Neuronal stem cell (in vitro differentiated cells): ENCODE results near the gene NMRAL1.
A peak's percentile ranks its signal among the peaks of the same experiment; 100 is the strongest.

Source experiments
- DNase-seq: peaks from one replicate; pipeline ENCODE4 v3.0.0-alpha.2; 2013; ENCODE audit warnings: low spot score
- H2AFZ ChIP-seq: one replicate; pipeline ENCODE4 v1.6.1; 2013; ENCODE audit warnings: mild to moderate bottlenecking, low read length, inconsistent platforms
- H2AK5ac ChIP-seq: 2 replicates; pipeline ENCODE4 v1.6.1; 2013; ENCODE audit warnings: low read depth, mild to moderate bottlenecking, inconsistent platforms, low read length, moderate library complexity, mixed read lengths
- H2BK120ac ChIP-seq: 2 replicates; pipeline ENCODE4 v1.6.1; 2013; ENCODE audit warnings: low read depth, mild to moderate bottlenecking, inconsistent platforms, low read length, moderate library complexity, mixed read lengths
- H2BK12ac ChIP-seq: one replicate; pipeline ENCODE4 v1.6.1; 2013; ENCODE audit warnings: low read length, inconsistent platforms
- H2BK15ac ChIP-seq: 2 replicates; pipeline ENCODE4 v1.6.1; 2013; ENCODE audit warnings: mild to moderate bottlenecking, low read length, inconsistent platforms, mixed read lengths
- H2BK5ac ChIP-seq: one replicate; pipeline ENCODE4 v1.6.1; 2013; ENCODE audit warnings: inconsistent platforms, mild to moderate bottlenecking, low read length, moderate library complexity
- H3K14ac ChIP-seq: one replicate; pipeline ENCODE4 v1.6.1; 2013; ENCODE audit warnings: low read length, inconsistent platforms
- H3K18ac ChIP-seq: 2 replicates; pipeline ENCODE4 v1.6.1; 2013; ENCODE audit warnings: low read length, inconsistent platforms
- H3K23ac ChIP-seq: 2 replicates; pipeline ENCODE4 v1.6.1; 2013; ENCODE audit warnings: low read depth, mild to moderate bottlenecking, mixed read lengths, low read length, inconsistent platforms; ENCODE audit not compliant: poor library complexity
- H3K27ac ChIP-seq: replicated peaks from 3 replicates; pipeline ENCODE4 v1.5.1; 2013; ENCODE audit warnings: low read length, inconsistent platforms
- H3K27me3 ChIP-seq, 3 experiments: 2 replicates each; pipeline ENCODE4 v1.6.1; 2013; ENCODE audit warnings: low read length in 3 of 3, mild to moderate bottlenecking in 2 of 3, inconsistent platforms in 1 of 3, low read depth in 1 of 3, mixed read lengths in 1 of 3, moderate library complexity in 1 of 3; ENCODE audit not compliant: control insufficient read depth in 3 of 3, insufficient read depth in 3 of 3
- H3K36me3 ChIP-seq, 2 donors: replicated peaks in 1 of 2; 2 replicates each; pipeline ENCODE4 v1.6.1; 2013; ENCODE audit warnings: low read length in 2 of 2; ENCODE audit not compliant: control insufficient read depth in 2 of 2, insufficient read depth in 2 of 2
- H3K4ac ChIP-seq: 2 replicates; pipeline ENCODE4 v1.6.1; 2013; ENCODE audit warnings: inconsistent platforms, mild to moderate bottlenecking, low read length, moderate library complexity
- H3K4me1 ChIP-seq, 2 donors: 1 replicate in 1 of 2; 2 replicates in 1 of 2; pipeline ENCODE4 v1.6.1; 2013; ENCODE audit warnings: low read length in 2 of 2, low read depth in 1 of 2; ENCODE audit not compliant: control insufficient read depth in 2 of 2, insufficient read depth in 1 of 2
- H3K4me2 ChIP-seq: one replicate; pipeline ENCODE4 v1.6.1; 2013; ENCODE audit warnings: mild to moderate bottlenecking, low read length, inconsistent platforms; ENCODE audit not compliant: insufficient read depth, poor library complexity, severe bottlenecking
- H3K4me3 ChIP-seq, 2 donors: 2 replicates each; pipeline ENCODE4 v1.5.1; 2013; ENCODE audit warnings: low read length in 2 of 2, mild to moderate bottlenecking in 2 of 2, inconsistent platforms in 1 of 2, moderate library complexity in 1 of 2
- H3K79me1 ChIP-seq: one replicate; pipeline ENCODE4 v1.6.1; 2013; ENCODE audit warnings: low read depth, mild to moderate bottlenecking, inconsistent platforms, low read length, moderate library complexity
- H3K9ac ChIP-seq: one replicate; pipeline ENCODE4 v1.6.1; 2013; ENCODE audit warnings: mild to moderate bottlenecking, low read depth, low read length, inconsistent platforms; ENCODE audit not compliant: poor library complexity
- H3K9me3 ChIP-seq, 2 donors: replicated peaks in 1 of 2; 2 replicates each; pipeline versions ENCODE3 to v1.6.1; 2013; ENCODE audit warnings: low read length in 2 of 2, mild to moderate bottlenecking in 2 of 2, inconsistent platforms in 1 of 2, low read depth in 1 of 2, mixed read lengths in 1 of 2, moderate library complexity in 1 of 2; ENCODE audit not compliant: control insufficient read depth in 2 of 2, insufficient read depth in 1 of 2
- H4K8ac ChIP-seq: one replicate; pipeline ENCODE4 v1.6.1; 2013; ENCODE audit warnings: low read depth, mild to moderate bottlenecking, inconsistent platforms, low read length, moderate library complexity
- H4K91ac ChIP-seq: one replicate; pipeline ENCODE4 v1.6.1; 2013; ENCODE audit warnings: low read length, low read depth, mild to moderate bottlenecking, inconsistent platforms; ENCODE audit not compliant: poor library complexity
- WGBS, 2 donors: extraction: QIAGEN DNeasy Blood & Tissue Kit; methylation state at CpG; one replicate each; pipeline ENCODE4 v1.1.7; 2013; ENCODE audit warnings: missing lambda C conversion rate in 2 of 2, mixed read lengths in 1 of 2; ENCODE audit not compliant: insufficient read length in 2 of 2, insufficient replicate concordance in 1 of 2; ENCODE audit errors: extremely low coverage in 2 of 2; 5-methylcytosine and 5-hydroxymethylcytosine counted together

NMRAL1 gene

GRCh38 chr16:4507588-4508345, 33.3 kb upstream of the NMRAL1 start:
- Histone ChIP-seq H4K91ac (no peak overlapping the region), H3K18ac (no peak overlapping the region), H3K4me2 (no peak overlapping the region), H3K4ac (no peak overlapping the region), H2BK12ac (no peak overlapping the region), H4K8ac (no peak overlapping the region), H3K27me3 (no peaks in the 10 kb centered on the region), H3K23ac (no peak overlapping the region), H2BK5ac (no peak overlapping the region), H3K14ac (no peak overlapping the region), H2AK5ac (no peak overlapping the region), H3K36me3 (peaks cover 27 to 61% of the 10 kb centered on the region in 2 donors), H3K4me1 (no peaks in the 10 kb centered on the region), H3K79me1 (no peaks in the 10 kb centered on the region), H2BK15ac (no peak overlapping the region), H3K9ac (no peak overlapping the region), H3K27ac (no peak overlapping the region), H3K9me3 (no peaks in the 10 kb centered on the region), H2BK120ac (no peak overlapping the region), H3K4me3 (no peak overlapping the region), H2AFZ (no peak overlapping the region)
- DNase-seq, result no peak
- no CpG with 5 or more reads among the region's 17 CpGs for WGBS, 2 donors

DNA sequence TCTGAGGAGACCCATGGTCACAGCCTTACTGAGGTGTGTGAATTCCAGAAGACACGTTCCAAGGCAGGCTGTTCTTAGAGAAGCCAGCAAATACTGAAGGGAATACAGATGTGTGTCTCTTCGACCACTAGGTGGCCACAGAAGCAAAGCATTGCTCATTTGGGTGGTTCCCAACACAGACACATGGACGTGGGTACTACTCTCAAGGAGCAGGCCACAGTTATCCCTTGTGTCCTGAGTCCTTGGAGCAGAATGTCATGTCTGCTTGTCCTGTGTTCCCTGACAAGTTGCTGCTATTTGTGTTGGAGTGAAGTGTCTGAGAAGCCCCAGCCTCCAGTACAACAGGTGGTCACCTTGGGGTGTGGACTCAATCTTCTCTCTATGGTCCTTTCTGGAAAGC, 32.0 kb upstream of the NMRAL1 start:
- Histone ChIP-seq H3K9ac (no peak overlapping the region), H3K36me3 (peaks cover 19 to 48% of the 10 kb centered on the region in 2 donors), H3K27me3 (no peaks in the 10 kb centered on the region), H2AK5ac (no peak overlapping the region), H3K18ac (no peak overlapping the region), H3K4me3 (no peak overlapping the region), H2AFZ (no peak overlapping the region), H3K4me1 (peaks cover 1 to 3% of the 10 kb centered on the region in 2 donors), H2BK12ac (no peak overlapping the region), H2BK5ac (no peak overlapping the region), H2BK15ac (no peak overlapping the region), H3K9me3 (no peaks in the 10 kb centered on the region), H4K91ac (no peak overlapping the region), H4K8ac (no peak overlapping the region), H3K79me1 (no peaks in the 10 kb centered on the region), H3K23ac (no peak overlapping the region), H3K27ac (no peak overlapping the region), H2BK120ac (no peak overlapping the region), H3K14ac (no peak overlapping the region), H3K4me2 (no peak overlapping the region), H3K4ac (no peak overlapping the region)
- peak; percentile 49 for DNase-seq
- no CpG with 5 or more reads among the region's 3 CpGs for WGBS, 2 donors

DNA sequence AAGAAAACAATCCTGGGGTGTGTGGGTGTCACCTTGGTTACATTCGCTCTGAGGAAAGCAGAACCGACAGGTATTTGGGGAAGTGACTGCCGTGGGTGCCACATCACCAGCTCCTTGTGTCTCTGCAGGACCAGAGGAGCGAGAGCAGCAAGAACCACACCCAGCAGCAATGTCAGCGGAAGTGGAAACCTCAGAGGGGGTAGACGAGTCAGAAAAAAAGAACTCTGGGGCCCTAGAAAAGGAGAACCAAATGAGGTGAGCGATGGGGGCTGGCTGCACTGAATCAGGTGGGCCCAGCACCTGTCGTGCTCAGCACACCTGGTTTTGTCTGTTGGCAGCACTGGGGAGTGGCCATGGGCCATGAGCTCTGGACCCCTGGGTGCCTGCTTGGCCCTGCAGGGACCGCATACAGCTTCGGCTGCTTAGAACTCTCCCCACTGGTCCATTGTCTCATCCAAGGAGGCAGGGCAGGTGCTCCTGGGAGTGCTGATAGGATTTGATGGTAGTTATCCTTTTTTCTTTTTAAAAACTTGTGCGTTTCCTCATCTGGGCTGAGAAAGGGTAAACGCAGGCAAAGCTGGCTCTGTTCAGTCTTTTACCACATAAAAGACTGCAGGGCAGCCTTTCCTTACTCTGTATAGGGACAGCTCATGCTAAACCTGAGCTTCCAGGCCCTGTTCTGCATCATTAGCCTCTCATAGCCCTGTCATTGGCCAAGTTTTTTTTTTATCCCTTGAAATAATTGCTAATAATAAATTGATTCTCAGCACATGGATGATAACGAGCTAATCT, 31.1 kb upstream of the NMRAL1 start:
- no peak overlapping the region for H3K4me2 ChIP-seq
- no peak overlapping the region for H4K91ac ChIP-seq
- no peak overlapping the region for H2BK5ac ChIP-seq
- H3K4ac ChIP-seq, result no peak overlapping the region
- no peak overlapping the region for H2AK5ac ChIP-seq
- H3K9ac ChIP-seq, result no peak overlapping the region
- H3K27ac ChIP-seq, result no peak overlapping the region
- no peak overlapping the region for H2BK15ac ChIP-seq
- H2BK120ac ChIP-seq, result no peak overlapping the region
- H3K36me3 ChIP-seq, result peaks cover 12 to 39% of the 10 kb centered on the region in 2 donors
- no peak overlapping the region for H3K23ac ChIP-seq
- H3K14ac ChIP-seq, result no peak overlapping the region
- no peak overlapping the region for H3K4me3 ChIP-seq
- no peaks in the 10 kb centered on the region for H3K27me3 ChIP-seq
- no peak overlapping the region for H2AFZ ChIP-seq
- no peak overlapping the region for H3K18ac ChIP-seq
- H2BK12ac ChIP-seq, result no peak overlapping the region
- no CpG with 5 or more reads among the region's 13 CpGs for WGBS, 2 donors
- no peak for DNase-seq
- H3K4me1 ChIP-seq, result peaks cover 4 to 8% of the 10 kb centered on the region in 2 donors
- no peak overlapping the region for H4K8ac ChIP-seq
- no peaks in the 10 kb centered on the region for H3K79me1 ChIP-seq
- no peaks in the 10 kb centered on the region for H3K9me3 ChIP-seq

DNA sequence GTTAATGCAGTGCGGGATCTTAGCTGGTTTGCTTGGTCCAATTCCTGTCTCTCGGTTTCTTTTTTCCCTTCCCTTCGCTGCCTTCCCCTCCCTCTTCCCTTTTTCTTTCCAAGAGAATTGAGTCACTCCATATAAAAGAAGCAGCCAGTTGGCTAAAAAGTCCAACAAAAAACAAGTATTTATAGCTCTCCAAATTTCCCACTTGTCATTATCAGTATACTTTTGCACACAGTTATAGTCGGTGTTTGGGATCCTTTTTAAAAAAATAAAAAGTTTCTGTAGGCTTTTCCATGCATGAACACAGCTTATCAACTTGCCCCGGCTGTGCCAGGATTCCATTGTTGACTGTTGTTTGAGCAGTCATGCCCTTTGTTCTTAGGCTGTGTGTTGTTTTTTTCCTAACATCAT, 26.6 kb upstream of the NMRAL1 start:
- no peak overlapping the region for H3K4me2 ChIP-seq
- H2AFZ ChIP-seq, result no peak overlapping the region
- peaks cover 4 to 9% of the 10 kb centered on the region in 2 donors for H3K4me1 ChIP-seq
- WGBS, 2 donors, result no CpG with 5 or more reads among the region's 5 CpGs
- H3K4me3 ChIP-seq, result no peak overlapping the region
- no peak overlapping the region for H3K18ac ChIP-seq
- H4K8ac ChIP-seq, result no peak overlapping the region
- H4K91ac ChIP-seq, result no peak overlapping the region
- H3K9me3 ChIP-seq, result no peaks in the 10 kb centered on the region
- no peak overlapping the region for H2BK12ac ChIP-seq
- H3K36me3 ChIP-seq, result peaks cover 0 to 4% of the 10 kb centered on the region in 2 donors
- H2BK120ac ChIP-seq, result no peak overlapping the region
- no peak overlapping the region for H2BK5ac ChIP-seq
- no peak overlapping the region for H3K4ac ChIP-seq
- no peak overlapping the region for H2BK15ac ChIP-seq
- H2AK5ac ChIP-seq, result no peak overlapping the region
- H3K9ac ChIP-seq, result no peak overlapping the region
- H3K27ac ChIP-seq, result no peak overlapping the region
- DNase-seq, result no peak
- no peaks in the 10 kb centered on the region for H3K79me1 ChIP-seq
- no peak overlapping the region for H3K14ac ChIP-seq
- no peaks in the 10 kb centered on the region for H3K27me3 ChIP-seq
- H3K23ac ChIP-seq, result no peak overlapping the region
